WTC11 (cell line): ENCODE measurements around the gene IRX3. TPM values are rescaled to one million over a fixed set of nuclear protein-coding genes. Genes with fewer than 3 reads are reported as not detected.

Source experiments
- ATAC-seq: fragments of 200-7000 bp; cut with Tn5 transposase; 2 replicates; pipeline ENCODE4 v1.10.0; 2021; ENCODE audit warnings: mild to moderate bottlenecking, moderate library complexity
- CTCF ChIA-PET: fragments of 300-600 bp; sonication (Branson Sonifier 250); formaldehyde crosslinking; loops from one replicate; lab custom pipeline; 2021; ENCODE audit warnings: antibody characterized with exemption; lab: Charles Lee
- POLR2A ChIA-PET: fragments of 350-600 bp; sonication (Branson Sonifier 250); formaldehyde crosslinking; loops from one replicate; lab custom pipeline; 2021; ENCODE audit warnings: antibody characterized with exemption; lab: Charles Lee
- DNase-seq: peaks from one replicate; pipeline ENCODE4 v3.0.0; 2021; ENCODE audit warnings: low spot score
- H3K27ac Mint-ChIP-seq: 2 replicates; pipeline ENCODE4 v1.8.0; 2021; ENCODE audit warnings: mixed read lengths
- H3K27me3 Mint-ChIP-seq: 2 replicates; pipeline ENCODE4 v1.8.0; 2021; ENCODE audit warnings: low read depth, mild to moderate bottlenecking, moderate library complexity, mixed read lengths
- H3K36me3 Mint-ChIP-seq: 2 replicates; pipeline ENCODE4 v1.8.0; 2021; ENCODE audit warnings: mixed read lengths
- H3K4me1 Mint-ChIP-seq: 2 replicates; pipeline ENCODE4 v1.8.0; 2022; ENCODE audit warnings: mixed read lengths
- H3K4me3 Mint-ChIP-seq: 2 replicates; pipeline ENCODE4 v1.8.0; 2021; ENCODE audit warnings: mild to moderate bottlenecking, moderate library complexity, mixed read lengths
- H3K9me3 Mint-ChIP-seq: 2 replicates; pipeline ENCODE4 v1.8.0; 2021; ENCODE audit warnings: mixed read lengths
- ATF1 ChIP-seq: sonication (generic); formaldehyde crosslinking; IDR thresholded peaks from 2 replicates; pipeline ENCODE4 v1.8.1; 2023; ENCODE audit warnings: mild to moderate bottlenecking, moderate library complexity, missing genetic modification reagents
- EMX1 ChIP-seq: fragments of 250-450 bp; sonication (Bioruptor Pico); IDR thresholded peaks from 2 replicates; pipeline ENCODE4 v1.8.0; 2021; ENCODE audit warnings: mild to moderate bottlenecking
- ETV6 ChIP-seq: sonication (generic); formaldehyde crosslinking; IDR thresholded peaks from 2 replicates; pipeline ENCODE4 v1.8.1; 2022; ENCODE audit warnings: mild to moderate bottlenecking, missing genetic modification reagents
- FOXP4 ChIP-seq: sonication (generic); formaldehyde crosslinking; IDR thresholded peaks from 2 replicates; pipeline ENCODE4 v1.8.0; 2022; ENCODE audit warnings: mild to moderate bottlenecking, missing genetic modification reagents
- GABPB1 ChIP-seq: sonication (generic); formaldehyde crosslinking; IDR thresholded peaks from 2 replicates; pipeline ENCODE4 v1.8.1; 2023; ENCODE audit warnings: mild to moderate bottlenecking, missing genetic modification reagents
- HMGA2 ChIP-seq: fragments of 250-450 bp; sonication (Bioruptor Pico); IDR thresholded peaks from 2 replicates; pipeline ENCODE4 v1.4.0; 2021; ENCODE audit warnings: mild to moderate bottlenecking, moderate library complexity
- MAX ChIP-seq: sonication (generic); formaldehyde crosslinking; IDR thresholded peaks from 2 replicates; pipeline ENCODE4 v1.8.0; 2022; ENCODE audit warnings: mild to moderate bottlenecking, missing genetic modification reagents
- NR3C1 ChIP-seq: sonication (generic); formaldehyde crosslinking; conservative IDR thresholded peaks from 2 replicates; pipeline ENCODE4 v1.8.1; 2023; ENCODE audit warnings: low read depth, mild to moderate bottlenecking, missing genetic modification reagents
- PRDM15 ChIP-seq: sonication (generic); formaldehyde crosslinking; IDR thresholded peaks from 2 replicates; pipeline ENCODE4 v1.8.0; 2022; ENCODE audit warnings: missing genetic modification reagents
- ZBTB21 ChIP-seq: sonication (generic); formaldehyde crosslinking; IDR thresholded peaks from 2 replicates; pipeline ENCODE4 v1.8.1; 2023; ENCODE audit warnings: mild to moderate bottlenecking, missing genetic modification reagents, borderline replicate concordance
- ZNF121 ChIP-seq: sonication (generic); formaldehyde crosslinking; IDR thresholded peaks from 2 replicates; pipeline ENCODE4 v1.8.0; 2023; ENCODE audit warnings: missing genetic modification reagents
- ZNF396 ChIP-seq: fragments of 250-450 bp; sonication (Bioruptor Pico); IDR thresholded peaks from 2 replicates; pipeline ENCODE4 v1.8.0; 2021; ENCODE audit warnings: mild to moderate bottlenecking, moderate library complexity, borderline replicate concordance
- ZNF416 ChIP-seq: fragments of 250-450 bp; sonication (Bioruptor Pico); IDR thresholded peaks from 2 replicates; pipeline ENCODE4 v1.9.0; 2021; ENCODE audit warnings: mild to moderate bottlenecking, inconsistent platforms
- ZNF423 ChIP-seq: fragments of 250-450 bp; sonication (Bioruptor Pico); IDR thresholded peaks from 2 replicates; pipeline ENCODE4 v2.1.2; 2022; ENCODE audit warnings: mild to moderate bottlenecking, moderate library complexity
- ZNF532 ChIP-seq: fragments of 250-450 bp; sonication (Bioruptor Pico); IDR thresholded peaks from 2 replicates; pipeline ENCODE4 v1.9.0; 2021; ENCODE audit warnings: mild to moderate bottlenecking, borderline replicate concordance
- ZNF671 ChIP-seq: fragments of 250-450 bp; sonication (Bioruptor Pico); IDR thresholded peaks from 2 replicates; pipeline ENCODE4 v1.8.0; 2021; ENCODE audit warnings: mild to moderate bottlenecking
- total RNA-seq: library from RNA; stranded (reverse); gene quantifications from 3 replicates; pipeline ENCODE4 v1.2.3, GENCODE V29; 2021
- TF ChIP-seq, protein P1 (sequence below): sonication (generic); formaldehyde crosslinking; IDR thresholded peaks from 2 replicates; pipeline ENCODE4 v1.8.1; 2023; ENCODE audit warnings: mild to moderate bottlenecking, moderate library complexity, missing genetic modification reagents

The IRX3 gene
- total RNA-seq, 1 experiment from 2014 or later: 1.1 TPM

DNA sequence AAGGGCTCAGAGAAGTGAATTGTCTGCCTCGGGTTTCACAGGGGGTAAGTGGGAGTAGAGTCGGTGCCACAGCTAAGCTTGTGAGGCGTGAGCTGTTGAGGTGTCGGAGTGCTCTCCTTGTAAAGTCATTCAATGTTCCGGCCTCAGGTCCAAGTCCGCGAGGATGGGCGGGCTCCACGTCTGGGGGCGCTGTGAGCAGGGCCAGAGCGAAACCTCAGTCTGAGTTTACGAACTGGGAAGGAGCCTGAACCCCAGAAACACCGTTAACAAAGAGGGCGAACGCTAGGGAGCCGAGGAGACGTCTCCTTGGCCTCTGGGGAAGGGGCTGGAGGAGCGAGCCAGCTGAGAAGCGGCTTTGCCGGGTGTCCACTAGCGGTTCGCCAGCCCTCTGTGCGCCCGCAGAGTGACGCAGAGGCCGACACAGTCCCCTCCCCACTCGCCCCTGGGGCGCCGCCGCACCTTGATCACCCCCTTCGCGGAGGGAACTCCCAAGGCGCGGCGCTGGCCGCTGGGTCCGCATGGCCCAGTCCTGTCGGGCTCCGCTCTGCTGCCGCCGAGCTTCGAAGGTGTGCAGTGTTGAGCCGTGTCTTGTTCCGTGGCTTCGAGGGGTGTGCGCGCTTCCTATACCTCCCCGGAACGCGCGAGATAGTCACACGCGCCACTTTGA is 4.9 kb downstream of the IRX3 start:
- H3K36me3 Mint-ChIP-seq: no peaks in the 10 kb centered on the region
- no peak for ATAC-seq
- no peak overlapping the region for H3K27ac Mint-ChIP-seq
- ChIA-PET CTCF (interaction anchor here (0.8 to 2.7 kb wide), 22 partner anchors 10 to 658 kb away, joined by 3 to 12 read pairs (median 4); partner anchors contain the start of gene IRX5), POLR2A (no interaction called here)
- H3K4me1 Mint-ChIP-seq: peaks cover 37% of the 10 kb centered on the region
- peak overlapping the region; percentile 72 for H3K4me3 Mint-ChIP-seq
- TF ChIP-seq MAX: peak; percentile 33; the same call in 1 of the 2 replicates
- no peak for TF ChIP-seq ZBTB21 (CRISPR knock-in tag)
- 0 out of 2 replicates have a peak, but pooled peaks have one; percentile 50 for TF ChIP-seq ATF1 (CRISPR knock-in tag)
- TF ChIP-seq, protein P1, sequence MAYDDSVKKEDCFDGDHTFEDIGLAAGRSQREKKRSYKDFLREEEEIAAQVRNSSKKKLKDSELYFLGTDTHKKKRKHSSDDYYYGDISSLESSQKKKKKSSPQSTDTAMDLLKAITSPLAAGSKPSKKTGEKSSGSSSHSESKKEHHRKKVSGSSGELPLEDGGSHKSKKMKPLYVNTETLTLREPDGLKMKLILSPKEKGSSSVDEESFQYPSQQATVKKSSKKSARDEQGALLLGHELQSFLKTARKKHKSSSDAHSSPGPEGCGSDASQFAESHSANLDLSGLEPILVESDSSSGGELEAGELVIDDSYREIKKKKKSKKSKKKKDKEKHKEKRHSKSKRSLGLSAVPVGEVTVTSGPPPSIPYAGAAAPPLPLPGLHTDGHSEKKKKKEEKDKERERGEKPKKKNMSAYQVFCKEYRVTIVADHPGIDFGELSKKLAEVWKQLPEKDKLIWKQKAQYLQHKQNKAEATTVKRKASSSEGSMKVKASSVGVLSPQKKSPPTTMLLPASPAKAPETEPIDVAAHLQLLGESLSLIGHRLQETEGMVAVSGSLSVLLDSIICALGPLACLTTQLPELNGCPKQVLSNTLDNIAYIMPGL (CRISPR knock-in tag): 0 out of 2 replicates have a peak, but pooled peaks have one; percentile 31
- DNase-seq: peak; percentile 34
- H3K9me3 Mint-ChIP-seq: no peaks in the 10 kb centered on the region
- H3K27me3 Mint-ChIP-seq: peaks cover 86% of the 10 kb centered on the region

- H3K27me3 Mint-ChIP-seq: peaks cover 80% of the 10 kb centered on the region
- no peak for TF ChIP-seq ZNF416 (CRISPR knock-in tag)
- TF ChIP-seq ETV6 (CRISPR knock-in tag): no peak
- no peak for TF ChIP-seq ZNF396 (CRISPR knock-in tag)
- no peak for TF ChIP-seq ZNF423 (CRISPR knock-in tag)
- TF ChIP-seq FOXP4 (CRISPR knock-in tag): no peak
- no peak for TF ChIP-seq HMGA2
- ATAC-seq (no peak), DNase-seq (no peak)
- peaks cover 37% of the 10 kb centered on the region for H3K4me1 Mint-ChIP-seq
- CTCF ChIA-PET: interaction anchor here (0.8 to 2.7 kb wide), 5 partner anchors 39 to 335 kb away, joined by 3 to 12 read pairs (median 3); no protein-coding TSS in a partner anchor
- no peak overlapping the region for H3K27ac Mint-ChIP-seq
- H3K36me3 Mint-ChIP-seq: no peaks in the 10 kb centered on the region
- POLR2A ChIA-PET: interaction anchor here (0.6 kb wide), 1 partner anchor 559 kb away, joined by 6 read pairs; no protein-coding TSS in a partner anchor
- no peaks in the 10 kb centered on the region for H3K9me3 Mint-ChIP-seq
- peak overlapping the region; percentile 72; the same call in 1 of the 2 replicates for H3K4me3 Mint-ChIP-seq
These were observed 5.8 kb downstream of the IRX3 start for GRCh38 chr16:54280751-54281150.

DNA sequence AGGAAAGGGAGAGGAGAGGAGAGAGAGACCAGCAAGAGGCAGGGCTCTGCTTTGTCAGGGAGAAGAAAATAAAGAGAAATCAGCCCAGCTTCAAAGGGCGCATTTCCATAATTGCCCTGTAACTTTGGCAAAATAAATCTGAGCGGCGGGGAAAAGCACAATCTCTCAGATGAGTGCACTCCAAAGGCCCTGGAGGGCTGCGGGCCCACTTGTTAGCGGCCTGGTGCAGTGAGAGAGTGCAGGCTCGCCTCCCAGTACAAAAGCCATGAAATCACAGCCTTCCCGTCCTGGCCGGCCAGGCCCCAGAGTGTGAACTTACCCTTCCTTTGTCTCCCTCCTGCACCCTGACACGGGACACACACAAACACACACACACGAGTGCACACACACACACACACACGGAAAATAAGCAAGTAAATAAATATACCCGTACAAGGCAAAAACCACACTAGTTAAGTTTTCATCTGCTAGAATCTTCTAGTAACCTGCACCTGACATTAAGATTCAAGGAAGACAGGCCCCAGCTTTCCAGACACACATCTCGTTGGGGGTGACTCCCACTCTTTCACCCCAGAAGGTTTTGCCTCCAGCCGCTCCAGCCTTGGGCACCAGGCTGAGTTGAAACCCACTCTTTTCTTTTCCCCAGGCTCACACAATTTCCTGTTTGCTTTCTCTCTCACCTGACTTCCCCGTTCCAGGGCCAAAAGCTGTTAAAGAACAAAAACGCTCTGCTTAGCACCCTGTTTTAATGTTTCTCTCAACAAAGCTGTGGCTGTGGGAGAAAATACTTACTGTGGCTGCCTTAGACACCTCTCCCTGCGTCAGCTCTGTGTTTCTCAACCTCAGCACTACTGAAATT is 8.5 kb downstream of the IRX3 start:
- no peak overlapping the region for H3K4me3 Mint-ChIP-seq
- H3K36me3 Mint-ChIP-seq: no peaks in the 10 kb centered on the region
- ChIA-PET POLR2A (no interaction called here), CTCF (no interaction called here)
- DNase-seq (no peak), ATAC-seq (peak; percentile 17; the same call in 1 of the 2 replicates)
- peaks cover 54% of the 10 kb centered on the region for H3K27me3 Mint-ChIP-seq
- H3K9me3 Mint-ChIP-seq: peaks cover 7% of the 10 kb centered on the region
- peaks cover 23% of the 10 kb centered on the region for H3K4me1 Mint-ChIP-seq
- H3K27ac Mint-ChIP-seq: no peak overlapping the region
- TF ChIP-seq EMX1 (CRISPR knock-in tag): no peak
- no peak for TF ChIP-seq MAX
- no peak for TF ChIP-seq GABPB1 (CRISPR knock-in tag)
- no peak for TF ChIP-seq ZNF121
- TF ChIP-seq NR3C1 (CRISPR knock-in tag): no peak
- no peak for TF ChIP-seq ZNF671 (CRISPR knock-in tag)
- TF ChIP-seq ZNF532: no peak
- no peak for TF ChIP-seq PRDM15 (CRISPR knock-in tag)
